ENCODE results near the gene RBM48.

- TF ChIP-seq, protein P1, sequence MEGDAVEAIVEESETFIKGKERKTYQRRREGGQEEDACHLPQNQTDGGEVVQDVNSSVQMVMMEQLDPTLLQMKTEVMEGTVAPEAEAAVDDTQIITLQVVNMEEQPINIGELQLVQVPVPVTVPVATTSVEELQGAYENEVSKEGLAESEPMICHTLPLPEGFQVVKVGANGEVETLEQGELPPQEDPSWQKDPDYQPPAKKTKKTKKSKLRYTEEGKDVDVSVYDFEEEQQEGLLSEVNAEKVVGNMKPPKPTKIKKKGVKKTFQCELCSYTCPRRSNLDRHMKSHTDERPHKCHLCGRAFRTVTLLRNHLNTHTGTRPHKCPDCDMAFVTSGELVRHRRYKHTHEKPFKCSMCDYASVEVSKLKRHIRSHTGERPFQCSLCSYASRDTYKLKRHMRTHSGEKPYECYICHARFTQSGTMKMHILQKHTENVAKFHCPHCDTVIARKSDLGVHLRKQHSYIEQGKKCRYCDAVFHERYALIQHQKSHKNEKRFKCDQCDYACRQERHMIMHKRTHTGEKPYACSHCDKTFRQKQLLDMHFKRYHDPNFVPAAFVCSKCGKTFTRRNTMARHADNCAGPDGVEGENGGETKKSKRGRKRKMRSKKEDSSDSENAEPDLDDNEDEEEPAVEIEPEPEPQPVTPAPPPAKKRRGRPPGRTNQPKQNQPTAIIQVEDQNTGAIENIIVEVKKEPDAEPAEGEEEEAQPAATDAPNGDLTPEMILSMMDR (IDR thresholded peaks at IDR 0.05): no peak
- no peak for TF ChIP-seq POLR2A (IDR thresholded peaks at IDR 0.05)
- TF ChIP-seq EP300 (IDR thresholded peaks at IDR 0.05): no peak
Measured at GRCh38 chr7:92517631-92518030, 11.0 kb upstream of the RBM48 start.
